ENCODE data around the gene SEMA5A. TPM values are rescaled to one million over a fixed set of nuclear protein-coding genes. Genes with fewer than 3 reads are reported as not detected.

Gene SEMA5A
- total RNA-seq, 1 experiment from 2014 or later, result 0.15 TPM

DNA sequence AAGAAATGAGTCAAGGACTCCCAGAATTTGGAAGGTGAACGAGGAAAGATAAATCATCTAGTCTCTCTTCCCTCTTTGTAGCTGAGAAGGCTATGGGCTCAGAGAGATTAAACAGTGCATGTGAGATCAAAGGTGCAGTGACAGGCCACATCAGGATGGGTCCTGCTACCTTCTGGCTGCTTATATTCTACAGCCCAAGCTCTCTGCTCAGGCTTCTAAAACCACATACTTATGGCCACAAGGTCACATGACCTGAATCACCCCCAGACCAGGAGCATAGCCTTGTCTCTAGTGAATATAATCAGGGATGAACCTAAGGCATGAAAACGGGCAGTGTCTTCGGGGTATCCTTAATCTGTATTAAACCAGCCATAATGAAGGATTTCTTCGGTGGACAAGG lies 158.9 kb downstream of the SEMA5A start:
- CTCF ChIA-PET, result no interaction called here

DNA sequence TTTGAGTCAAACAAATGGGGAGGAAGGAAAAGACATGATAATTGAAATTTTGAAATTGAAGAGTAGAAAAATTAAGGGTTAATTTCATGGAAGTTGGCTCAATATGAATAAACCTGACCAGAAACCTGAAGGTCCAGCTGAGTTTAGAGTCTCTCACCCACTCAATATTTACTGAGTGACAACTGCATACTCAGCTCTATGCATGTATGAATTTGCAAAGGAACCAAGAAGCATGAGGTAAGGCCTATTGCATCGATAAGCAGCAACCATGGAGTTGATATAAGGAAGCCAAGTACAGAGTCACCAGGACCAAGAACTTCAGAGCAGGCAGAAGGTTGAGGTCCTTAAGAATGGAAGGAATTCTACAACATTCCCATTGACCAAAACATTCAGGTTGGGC lies 163.4 kb downstream of the SEMA5A start:
- no peak for TF ChIP-seq POLR2AphosphoS5 (IDR thresholded peaks at IDR 0.05; ENCODE audit: low read depth, low read length)
- TF ChIP-seq SIN3A (IDR thresholded peaks at IDR 0.05; ENCODE audit: borderline replicate concordance, insufficient read depth, low read depth, low read length), result no peak
- TF ChIP-seq, protein P1, sequence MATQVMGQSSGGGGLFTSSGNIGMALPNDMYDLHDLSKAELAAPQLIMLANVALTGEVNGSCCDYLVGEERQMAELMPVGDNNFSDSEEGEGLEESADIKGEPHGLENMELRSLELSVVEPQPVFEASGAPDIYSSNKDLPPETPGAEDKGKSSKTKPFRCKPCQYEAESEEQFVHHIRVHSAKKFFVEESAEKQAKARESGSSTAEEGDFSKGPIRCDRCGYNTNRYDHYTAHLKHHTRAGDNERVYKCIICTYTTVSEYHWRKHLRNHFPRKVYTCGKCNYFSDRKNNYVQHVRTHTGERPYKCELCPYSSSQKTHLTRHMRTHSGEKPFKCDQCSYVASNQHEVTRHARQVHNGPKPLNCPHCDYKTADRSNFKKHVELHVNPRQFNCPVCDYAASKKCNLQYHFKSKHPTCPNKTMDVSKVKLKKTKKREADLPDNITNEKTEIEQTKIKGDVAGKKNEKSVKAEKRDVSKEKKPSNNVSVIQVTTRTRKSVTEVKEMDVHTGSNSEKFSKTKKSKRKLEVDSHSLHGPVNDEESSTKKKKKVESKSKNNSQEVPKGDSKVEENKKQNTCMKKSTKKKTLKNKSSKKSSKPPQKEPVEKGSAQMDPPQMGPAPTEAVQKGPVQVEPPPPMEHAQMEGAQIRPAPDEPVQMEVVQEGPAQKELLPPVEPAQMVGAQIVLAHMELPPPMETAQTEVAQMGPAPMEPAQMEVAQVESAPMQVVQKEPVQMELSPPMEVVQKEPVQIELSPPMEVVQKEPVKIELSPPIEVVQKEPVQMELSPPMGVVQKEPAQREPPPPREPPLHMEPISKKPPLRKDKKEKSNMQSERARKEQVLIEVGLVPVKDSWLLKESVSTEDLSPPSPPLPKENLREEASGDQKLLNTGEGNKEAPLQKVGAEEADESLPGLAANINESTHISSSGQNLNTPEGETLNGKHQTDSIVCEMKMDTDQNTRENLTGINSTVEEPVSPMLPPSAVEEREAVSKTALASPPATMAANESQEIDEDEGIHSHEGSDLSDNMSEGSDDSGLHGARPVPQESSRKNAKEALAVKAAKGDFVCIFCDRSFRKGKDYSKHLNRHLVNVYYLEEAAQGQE (IDR thresholded peaks at IDR 0.05; ENCODE audit: insufficient read depth in 1 of 2, low read depth in 2 of 2, low read length in 1 of 2), result no peak
- TF ChIP-seq TCF7L2 (IDR thresholded peaks at IDR 0.05; ENCODE audit: low read depth, low read length), result no peak
- TF ChIP-seq, protein P2, sequence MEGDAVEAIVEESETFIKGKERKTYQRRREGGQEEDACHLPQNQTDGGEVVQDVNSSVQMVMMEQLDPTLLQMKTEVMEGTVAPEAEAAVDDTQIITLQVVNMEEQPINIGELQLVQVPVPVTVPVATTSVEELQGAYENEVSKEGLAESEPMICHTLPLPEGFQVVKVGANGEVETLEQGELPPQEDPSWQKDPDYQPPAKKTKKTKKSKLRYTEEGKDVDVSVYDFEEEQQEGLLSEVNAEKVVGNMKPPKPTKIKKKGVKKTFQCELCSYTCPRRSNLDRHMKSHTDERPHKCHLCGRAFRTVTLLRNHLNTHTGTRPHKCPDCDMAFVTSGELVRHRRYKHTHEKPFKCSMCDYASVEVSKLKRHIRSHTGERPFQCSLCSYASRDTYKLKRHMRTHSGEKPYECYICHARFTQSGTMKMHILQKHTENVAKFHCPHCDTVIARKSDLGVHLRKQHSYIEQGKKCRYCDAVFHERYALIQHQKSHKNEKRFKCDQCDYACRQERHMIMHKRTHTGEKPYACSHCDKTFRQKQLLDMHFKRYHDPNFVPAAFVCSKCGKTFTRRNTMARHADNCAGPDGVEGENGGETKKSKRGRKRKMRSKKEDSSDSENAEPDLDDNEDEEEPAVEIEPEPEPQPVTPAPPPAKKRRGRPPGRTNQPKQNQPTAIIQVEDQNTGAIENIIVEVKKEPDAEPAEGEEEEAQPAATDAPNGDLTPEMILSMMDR (IDR thresholded peaks at IDR 0.05), result no peak
- Histone ChIP-seq H3K9me3 (ENCODE audit: control insufficient read depth, insufficient read depth, low read depth, low read length) (no peaks in the 10 kb centered on the region), H3K27me3 (ENCODE audit: control insufficient read depth, insufficient read depth, low read length) (no peaks in the 10 kb centered on the region), H3K36me3 (ENCODE audit: control insufficient read depth, insufficient read depth, low read length) (no peaks in the 10 kb centered on the region), H3K4me3 (ENCODE audit: low read depth in 2 of 2, low read length in 2 of 2) (no peak overlapping the region), H3K4me1 (ENCODE audit: control insufficient read depth, insufficient read depth, low read length) (no peaks in the 10 kb centered on the region), H3K27ac (ENCODE audit: low read length) (no peak overlapping the region)
- BruUV-seq (replicated peaks), result no TSS peak
- no peak for DNase-seq (ENCODE audit: low read depth, low spot score)
- no peak for ATAC-seq
- in situ Hi-C loops (cut with HindIII; ENCODE audit: low pct_unique_long_range_greater_than_20kb, low sequenced_read_pairs) (no loop called here), intact Hi-C loops (cut with micrococcal nuclease; ENCODE audit: unreplicated experiment) (no loop called here)
- ChIA-PET CTCF (no interaction called here), POLR2A (no interaction called here)

More for the DNA sequence above, 158.9 kb downstream of the SEMA5A start:
- intact Hi-C loops (cut with micrococcal nuclease; ENCODE audit: unreplicated experiment), result no loop called here
- in situ Hi-C loops (cut with HindIII; ENCODE audit: low pct_unique_long_range_greater_than_20kb, low sequenced_read_pairs), result no loop called here
- H3K4me3 ChIP-seq (ENCODE audit: low read depth in 2 of 2, low read length in 2 of 2), result no peak overlapping the region
- POLR2A ChIA-PET, result no interaction called here
- H3K9me3 ChIP-seq (ENCODE audit: control insufficient read depth, insufficient read depth, low read depth, low read length), result no peaks in the 10 kb centered on the region
- no peak for DNase-seq (ENCODE audit: low read depth, low spot score)
- no peaks in the 10 kb centered on the region for H3K36me3 ChIP-seq (ENCODE audit: control insufficient read depth, insufficient read depth, low read length)
- H3K27ac ChIP-seq (ENCODE audit: low read length), result no peak overlapping the region
- no peaks in the 10 kb centered on the region for H3K4me1 ChIP-seq (ENCODE audit: control insufficient read depth, insufficient read depth, low read length)
- ATAC-seq, result no peak
- no peaks in the 10 kb centered on the region for H3K27me3 ChIP-seq (ENCODE audit: control insufficient read depth, insufficient read depth, low read length)
- no TSS peak for BruUV-seq (replicated peaks)
- TF ChIP-seq POLR2AphosphoS5 (IDR thresholded peaks at IDR 0.05; ENCODE audit: low read depth, low read length) (no peak), TCF7L2 (IDR thresholded peaks at IDR 0.05; ENCODE audit: low read depth, low read length) (no peak), SIN3A (IDR thresholded peaks at IDR 0.05; ENCODE audit: borderline replicate concordance, insufficient read depth, low read depth, low read length) (no peak)
- TF ChIP-seq, protein P2 (IDR thresholded peaks at IDR 0.05), result no peak
- TF ChIP-seq, protein P1 (IDR thresholded peaks at IDR 0.05; ENCODE audit: insufficient read depth in 1 of 2, low read depth in 2 of 2, low read length in 1 of 2), result no peak
